T follicular helper cell (primary cell): ENCODE measurements around the gene TGFBR3L.
"Not testable (repeated sequence)": the region's sequence is repeated elsewhere in the genome, so short reads cannot be mapped to it uniquely, and the experiment has no call there.

Experiments
- DNase-seq: peaks from one replicate; pipeline ENCODE4 v3.0.0-alpha.2; 2020; ENCODE audit warnings: low read depth

The TGFBR3L gene

DNA sequence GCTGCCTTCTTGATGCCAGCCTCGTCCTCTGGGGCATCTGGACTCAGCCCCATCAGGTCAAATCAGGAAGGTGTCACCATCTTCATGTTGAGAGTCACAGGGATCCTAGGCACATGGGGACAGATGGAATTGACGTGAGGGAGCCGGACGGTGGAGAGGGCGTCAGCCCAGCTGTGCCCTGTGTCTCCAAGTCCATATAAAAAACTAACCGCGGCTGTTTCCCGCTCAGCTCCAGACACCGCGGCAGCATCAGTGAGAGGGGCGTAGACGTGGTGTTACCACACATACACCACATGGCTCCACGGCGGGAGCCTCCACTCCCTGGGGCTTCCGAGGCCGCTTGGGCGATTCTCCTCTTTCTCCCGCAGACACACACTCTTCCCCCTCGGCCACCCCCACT, 34.8 kb upstream of the TGFBR3L start:
- no peak for DNase-seq

DNA sequence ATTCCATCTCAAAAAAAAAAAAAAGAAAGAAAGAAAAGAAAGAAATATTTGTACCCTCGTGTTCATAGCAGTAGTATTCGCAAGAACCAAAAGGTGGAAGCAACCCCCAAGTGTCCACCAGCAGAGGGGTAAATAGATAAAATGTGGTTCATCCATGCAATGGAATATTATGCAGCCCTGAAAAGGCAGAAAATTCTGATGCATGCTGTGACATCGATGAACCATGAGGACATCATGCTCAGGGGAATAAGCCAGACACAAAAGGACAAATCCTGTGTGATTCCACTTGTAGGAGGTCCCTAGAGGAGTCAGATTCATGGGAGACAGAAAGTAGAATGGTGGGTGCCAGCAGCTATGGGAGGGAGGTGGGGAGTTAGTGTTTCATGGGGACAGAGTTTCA, 32.7 kb upstream of the TGFBR3L start:
- no peak for DNase-seq

DNA sequence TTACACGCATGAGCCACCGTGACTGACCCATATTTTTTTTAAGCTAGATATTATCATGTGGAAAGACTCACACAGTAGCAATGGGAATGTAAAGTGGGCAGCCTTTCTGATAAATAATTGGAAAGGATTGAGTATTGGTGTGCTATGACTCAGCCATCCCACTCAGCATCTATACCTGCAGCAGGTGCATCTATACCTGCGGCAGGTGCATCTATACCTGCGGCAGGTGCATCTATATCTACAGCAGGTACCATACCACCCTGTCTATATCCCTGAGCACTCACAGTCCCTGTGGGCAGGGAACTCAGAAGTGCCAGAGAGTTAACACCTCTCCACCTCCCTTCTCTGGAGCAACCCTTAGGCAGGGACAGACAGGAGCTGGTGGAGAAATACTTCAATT, 31.5 kb upstream of the TGFBR3L start:
- no peak for DNase-seq

DNA sequence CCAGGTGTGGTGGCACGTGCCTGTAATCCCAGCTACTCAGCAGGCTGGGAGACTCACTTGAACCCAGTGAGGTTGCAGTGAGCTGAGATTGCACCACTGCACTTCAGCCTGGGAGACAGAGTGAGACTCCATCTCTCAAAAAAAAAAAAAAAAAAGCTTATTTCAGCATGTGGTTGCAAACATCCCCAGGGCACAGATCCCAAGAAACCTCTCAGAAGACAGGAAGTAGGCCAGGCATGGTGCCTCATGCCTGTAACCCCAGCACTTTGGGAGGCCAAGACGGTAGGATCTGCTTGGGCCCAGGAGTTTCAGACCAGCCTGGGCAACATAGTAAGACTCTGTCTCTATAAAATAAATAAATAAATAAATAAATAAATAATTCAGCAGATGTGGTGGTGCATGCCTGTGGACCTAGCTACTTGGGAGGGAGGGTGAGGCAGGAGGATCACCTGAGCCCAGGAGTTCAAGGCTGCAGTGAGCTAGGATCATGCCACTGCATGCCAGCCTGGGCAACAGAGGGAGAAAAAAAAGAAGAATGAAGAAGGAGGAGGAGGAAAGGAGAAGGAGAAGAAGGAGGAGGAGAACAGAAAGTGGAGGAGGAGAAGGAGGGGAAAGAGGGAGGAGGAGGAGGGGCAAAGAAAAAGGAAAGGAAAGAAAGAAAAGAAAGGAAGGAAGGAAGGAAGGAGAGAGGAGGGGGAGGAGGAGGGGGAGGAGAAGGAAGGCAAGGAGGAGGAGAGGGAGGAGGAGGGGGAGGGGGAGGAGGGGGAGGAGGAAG, 30.6 kb upstream of the TGFBR3L start:
- DNase-seq = no peak

DNA sequence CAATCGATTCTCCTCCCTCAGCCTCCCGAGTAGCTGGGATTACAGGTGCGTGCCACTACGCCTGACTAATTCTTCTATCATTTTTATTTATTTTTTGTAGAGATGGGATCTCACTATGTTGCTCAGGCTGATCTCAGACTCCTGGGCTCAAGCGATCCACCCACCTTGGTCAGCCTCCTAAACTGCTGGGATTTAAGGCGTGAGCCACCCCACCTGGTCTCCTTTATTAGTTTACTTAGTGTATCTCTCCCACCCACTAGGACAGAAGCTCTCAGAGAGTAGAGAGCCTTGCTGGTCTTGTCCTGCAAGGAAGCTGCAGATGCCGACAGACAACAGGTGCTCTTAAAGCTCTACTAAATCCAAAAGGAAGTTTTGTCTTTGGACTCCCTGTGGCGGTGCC, 28.8 kb upstream of the TGFBR3L start:
- no peak for DNase-seq

DNA sequence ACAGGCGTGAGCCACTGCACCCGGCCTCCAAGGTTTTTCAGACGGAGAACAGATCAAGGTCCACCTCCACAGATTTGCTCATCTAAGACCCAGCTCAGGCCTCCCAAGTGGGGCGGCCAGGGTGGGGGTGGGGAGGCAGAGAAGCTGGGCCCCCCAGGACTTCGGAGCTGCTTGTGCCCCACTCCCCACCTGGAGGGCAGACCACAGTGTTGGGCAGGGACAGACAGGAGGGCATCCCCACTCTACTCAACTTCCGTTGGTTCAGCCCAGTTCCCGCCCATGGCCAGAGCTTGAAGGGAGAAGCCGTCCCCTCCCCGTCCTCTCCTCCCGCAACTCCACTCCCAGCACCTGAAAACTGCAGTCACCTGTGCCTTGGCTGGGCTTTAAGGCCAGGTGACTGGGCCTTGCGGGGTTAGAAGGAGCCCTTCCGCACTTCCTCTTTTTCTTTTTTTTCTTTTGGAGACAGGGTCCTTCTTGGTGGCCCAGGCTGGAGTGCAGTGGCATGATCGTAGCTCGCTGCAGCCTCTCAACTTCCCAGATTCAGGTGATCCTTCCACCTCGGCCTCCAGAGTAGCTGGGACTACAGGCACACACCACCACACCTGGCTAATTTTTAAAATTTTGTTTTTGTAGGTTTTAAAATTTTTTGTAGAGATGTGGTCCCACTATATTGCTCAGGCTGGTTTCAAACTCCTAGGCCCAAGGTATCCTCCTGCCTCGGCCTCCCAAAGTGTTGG, 27.1 kb upstream of the TGFBR3L start:
- DNase-seq = no peak

DNA sequence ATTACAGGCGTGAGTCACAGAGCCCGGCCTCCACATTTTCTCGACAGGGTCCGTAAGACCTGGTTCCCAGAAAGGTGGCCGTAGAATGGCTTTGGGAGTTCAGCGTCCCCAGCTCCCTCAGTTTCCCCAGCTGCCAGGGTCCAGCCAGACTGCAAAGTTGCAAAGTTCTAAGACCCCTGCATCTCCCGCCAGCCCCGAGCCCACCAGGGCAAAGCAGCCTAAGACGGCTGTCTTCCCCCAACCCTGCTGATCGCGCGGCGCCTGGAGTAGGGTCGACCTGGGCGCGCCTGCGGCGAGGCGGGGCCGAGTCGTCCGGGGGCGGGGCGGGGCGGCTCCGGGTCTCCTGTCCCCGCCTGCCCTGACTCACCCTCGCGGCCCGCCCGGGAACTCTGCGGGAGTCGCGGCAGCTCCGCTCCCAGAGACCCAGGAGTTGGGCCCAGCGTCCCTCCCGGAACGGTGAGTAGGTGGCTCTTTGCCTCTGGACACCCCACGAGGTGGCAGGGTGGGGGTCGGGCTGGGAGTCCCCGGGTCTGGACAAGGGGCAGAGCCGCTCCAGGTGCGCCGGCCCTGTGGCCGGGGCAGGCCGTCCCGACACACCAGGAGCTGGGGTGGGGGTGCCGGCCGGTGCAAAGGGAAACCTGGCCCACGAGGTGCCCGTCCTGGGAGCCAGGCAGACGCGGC, 26.3 kb upstream of the TGFBR3L start, which contains the start of gene LRRC8E:
LRRC8E (plus strand) TSS at position 366 of the 681 bp plus-strand sequence. CDS start 7,094 bp downstream, outside the sequence.
- DNase-seq = no peak

DNA sequence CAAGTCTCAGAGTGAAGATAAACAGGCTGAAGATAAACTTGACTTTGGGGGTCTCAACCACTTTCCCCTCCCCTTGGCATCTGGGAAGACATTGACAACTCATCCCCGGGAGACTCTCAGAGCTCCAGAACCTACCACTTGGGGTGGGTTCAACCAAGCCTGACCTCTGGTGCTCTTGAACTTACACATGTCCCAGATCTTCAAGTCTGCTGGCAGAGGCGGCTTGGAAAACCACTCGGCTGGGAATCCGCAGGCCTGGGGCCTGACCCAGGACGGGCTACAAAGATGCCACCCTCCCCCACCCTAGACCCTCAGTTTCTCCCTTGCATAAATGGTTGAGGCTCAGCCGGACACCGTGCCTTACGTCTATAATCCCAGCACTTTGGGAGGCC, 25.8 kb upstream of the TGFBR3L start:
- no peak for DNase-seq

DNA sequence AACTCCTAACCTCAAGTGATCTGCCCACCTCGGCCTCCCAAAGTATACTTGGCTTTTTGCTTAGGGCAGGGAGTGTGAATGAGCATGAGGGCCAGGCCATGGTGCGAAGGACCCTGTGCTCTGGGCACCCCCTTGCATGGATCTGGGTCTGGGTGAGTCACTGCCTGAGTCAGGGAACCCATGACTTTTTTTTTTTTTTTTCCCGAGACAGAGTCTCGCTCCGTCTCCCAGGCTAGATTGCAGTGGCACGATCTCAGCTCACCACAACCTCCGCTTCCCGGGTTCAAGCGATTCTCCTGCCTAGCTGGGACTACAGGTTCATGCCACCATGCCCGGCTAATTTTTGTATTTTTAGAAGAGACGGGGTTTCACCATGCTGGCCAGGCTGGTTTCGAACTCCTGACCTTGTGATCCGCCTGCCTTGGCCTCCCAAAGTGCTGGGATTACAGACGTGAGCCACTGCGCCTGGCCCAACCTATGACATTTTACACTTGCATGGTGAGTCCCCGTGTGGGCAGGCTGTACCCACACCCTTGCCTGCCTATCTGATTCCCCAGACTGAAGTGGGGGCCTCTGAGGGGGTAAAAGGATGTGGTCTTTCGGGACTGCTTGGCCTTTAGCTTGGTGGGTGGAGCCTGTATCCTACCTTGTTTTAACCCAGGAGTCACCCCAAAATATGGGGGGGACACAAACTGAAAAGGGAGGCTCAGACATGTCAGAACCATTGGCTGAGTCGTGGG, 21.1 kb upstream of the TGFBR3L start:
- DNase-seq = not testable (repeated sequence)

DNA sequence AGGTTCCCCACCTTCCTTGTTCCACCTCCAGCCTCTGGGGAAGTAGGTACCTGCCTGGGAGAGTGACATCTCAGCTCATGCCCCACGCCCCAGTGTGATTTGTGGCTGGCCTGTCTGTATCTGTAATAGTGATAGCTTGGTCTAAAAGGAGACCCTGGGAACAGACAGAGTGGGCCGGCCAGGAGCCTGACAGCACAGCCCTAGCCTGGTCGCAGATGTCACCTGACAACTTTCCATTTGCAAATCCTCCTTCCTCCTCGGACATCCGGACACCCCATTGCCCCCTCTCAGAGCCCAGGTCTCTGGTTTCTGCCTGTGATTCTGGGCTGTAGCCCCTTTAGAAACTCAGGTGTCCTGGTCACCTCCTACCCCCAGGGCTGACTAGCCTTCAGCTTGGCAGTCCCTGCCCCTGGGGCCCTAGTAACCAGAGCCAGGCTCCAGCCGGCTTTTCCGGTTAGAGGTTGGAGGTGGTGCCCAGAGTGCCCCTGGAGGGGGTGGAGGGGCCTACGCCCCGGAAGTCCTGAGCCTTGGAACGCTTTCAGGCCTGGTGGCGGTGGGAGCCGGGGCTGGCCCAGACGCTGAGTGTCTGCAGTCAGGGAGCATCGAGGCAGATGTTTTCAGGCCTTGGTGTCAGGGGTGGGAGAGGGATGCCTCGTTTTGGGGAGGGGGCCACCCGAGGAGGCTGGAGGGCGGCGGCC, 19.9 kb upstream of the TGFBR3L start:
- DNase-seq = no peak

DNA sequence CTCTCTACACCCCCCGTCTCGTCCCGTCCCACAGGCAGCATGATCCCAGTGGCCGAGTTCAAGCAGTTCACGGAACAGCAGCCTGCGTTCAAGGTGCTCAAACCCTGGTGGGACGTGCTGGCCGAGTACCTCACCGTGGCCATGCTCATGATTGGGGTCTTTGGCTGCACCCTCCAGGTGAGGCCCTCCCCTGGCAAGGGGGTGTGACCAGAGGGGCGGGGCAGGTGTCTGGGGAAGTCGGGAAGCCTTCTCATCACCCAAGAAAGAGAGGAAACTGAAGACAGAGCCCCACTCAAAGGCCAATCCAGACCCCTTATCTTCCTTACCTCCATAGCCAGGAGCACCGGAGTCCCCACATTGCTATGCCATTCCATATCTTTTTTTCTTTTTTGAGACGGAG, 19.1 kb upstream of the TGFBR3L start:
- no peak for DNase-seq

DNA sequence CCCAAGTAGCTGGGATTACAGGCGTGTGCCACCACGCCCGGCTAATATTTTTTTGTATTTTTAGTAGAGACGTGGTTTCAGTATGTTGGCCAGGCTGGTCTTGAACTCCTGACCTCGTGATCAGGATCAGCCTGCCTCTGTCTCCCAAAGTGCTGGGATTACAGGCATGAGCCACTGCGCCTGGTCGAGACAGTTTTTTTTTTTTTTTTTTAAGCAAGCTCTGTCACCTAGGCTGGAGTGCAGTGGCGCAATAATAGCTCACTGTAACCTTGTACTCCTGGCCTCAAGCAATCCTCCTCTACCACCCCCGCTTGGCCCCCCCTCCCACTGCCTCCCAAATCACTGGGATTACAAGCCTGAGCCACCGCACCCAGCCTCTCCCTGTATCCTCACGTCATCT, 17.3 kb upstream of the TGFBR3L start:
- DNase-seq = no peak

DNA sequence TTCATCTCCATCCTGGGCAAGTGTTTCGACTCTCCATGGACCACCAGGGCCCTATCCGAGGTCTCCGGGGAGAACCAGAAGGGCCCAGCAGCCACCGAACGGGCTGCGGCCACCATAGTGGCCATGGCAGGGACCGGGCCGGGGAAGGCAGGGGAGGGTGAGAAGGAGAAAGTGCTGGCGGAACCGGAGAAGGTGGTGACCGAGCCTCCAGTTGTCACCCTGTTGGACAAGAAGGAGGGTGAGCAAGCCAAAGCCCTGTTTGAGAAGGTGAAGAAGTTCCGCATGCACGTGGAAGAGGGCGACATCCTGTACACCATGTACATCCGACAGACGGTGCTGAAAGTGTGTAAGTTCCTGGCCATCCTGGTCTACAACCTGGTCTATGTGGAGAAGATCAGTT, 15.7 kb upstream of the TGFBR3L start:
- DNase-seq = no peak

DNA sequence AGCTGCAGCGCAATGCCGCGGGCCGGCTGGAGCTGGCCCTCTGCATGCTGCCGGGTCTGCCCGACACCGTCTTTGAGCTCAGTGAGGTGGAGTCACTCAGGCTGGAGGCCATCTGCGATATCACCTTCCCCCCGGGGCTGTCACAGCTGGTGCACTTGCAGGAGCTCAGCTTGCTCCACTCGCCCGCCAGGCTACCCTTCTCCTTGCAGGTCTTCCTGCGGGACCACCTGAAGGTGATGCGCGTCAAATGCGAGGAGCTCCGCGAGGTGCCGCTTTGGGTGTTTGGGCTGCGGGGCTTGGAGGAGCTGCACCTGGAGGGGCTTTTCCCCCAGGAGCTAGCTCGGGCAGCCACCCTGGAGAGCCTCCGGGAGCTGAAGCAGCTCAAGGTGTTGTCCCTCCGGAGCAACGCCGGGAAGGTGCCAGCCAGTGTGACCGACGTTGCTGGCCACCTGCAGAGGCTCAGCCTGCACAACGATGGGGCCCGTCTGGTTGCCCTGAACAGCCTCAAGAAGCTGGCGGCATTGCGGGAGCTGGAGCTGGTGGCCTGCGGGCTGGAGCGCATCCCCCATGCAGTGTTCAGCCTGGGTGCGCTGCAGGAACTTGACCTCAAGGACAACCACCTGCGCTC, 14.8 kb upstream of the TGFBR3L start:
- DNase-seq = no peak

DNA sequence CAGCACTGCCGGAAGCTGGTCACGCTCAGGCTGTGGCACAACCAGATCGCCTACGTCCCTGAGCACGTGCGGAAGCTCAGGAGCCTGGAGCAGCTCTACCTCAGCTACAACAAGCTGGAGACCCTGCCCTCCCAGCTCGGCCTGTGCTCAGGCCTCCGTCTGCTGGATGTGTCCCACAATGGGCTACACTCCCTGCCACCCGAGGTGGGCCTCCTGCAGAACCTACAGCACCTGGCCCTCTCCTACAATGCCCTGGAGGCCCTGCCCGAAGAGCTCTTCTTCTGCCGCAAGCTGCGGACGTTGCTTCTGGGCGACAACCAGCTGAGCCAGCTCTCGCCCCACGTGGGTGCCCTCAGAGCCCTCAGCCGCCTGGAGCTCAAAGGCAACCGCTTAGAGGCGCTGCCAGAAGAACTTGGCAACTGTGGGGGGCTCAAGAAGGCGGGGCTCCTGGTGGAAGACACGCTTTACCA, 14.2 kb upstream of the TGFBR3L start:
- DNase-seq = no peak

DNA sequence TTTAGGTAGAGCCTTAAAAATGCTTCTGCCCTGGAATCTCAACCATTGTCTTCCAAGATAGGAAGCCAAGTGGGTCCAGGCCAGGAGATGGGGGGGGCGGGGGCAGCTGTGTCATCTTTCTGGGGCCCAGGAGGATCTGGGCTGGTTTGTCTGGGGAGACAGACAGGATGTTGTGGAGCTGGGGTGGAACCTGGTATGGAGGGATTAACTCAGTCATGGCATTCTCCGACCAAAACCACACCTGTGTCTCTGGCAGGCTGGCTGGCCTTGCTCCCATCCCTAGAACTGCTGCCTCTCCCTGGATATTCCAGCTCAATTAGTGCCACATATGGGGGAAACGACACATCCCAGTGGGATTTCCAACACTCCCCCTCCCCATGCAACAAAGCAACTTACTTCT, 13.7 kb upstream of the TGFBR3L start:
- no peak for DNase-seq

DNA sequence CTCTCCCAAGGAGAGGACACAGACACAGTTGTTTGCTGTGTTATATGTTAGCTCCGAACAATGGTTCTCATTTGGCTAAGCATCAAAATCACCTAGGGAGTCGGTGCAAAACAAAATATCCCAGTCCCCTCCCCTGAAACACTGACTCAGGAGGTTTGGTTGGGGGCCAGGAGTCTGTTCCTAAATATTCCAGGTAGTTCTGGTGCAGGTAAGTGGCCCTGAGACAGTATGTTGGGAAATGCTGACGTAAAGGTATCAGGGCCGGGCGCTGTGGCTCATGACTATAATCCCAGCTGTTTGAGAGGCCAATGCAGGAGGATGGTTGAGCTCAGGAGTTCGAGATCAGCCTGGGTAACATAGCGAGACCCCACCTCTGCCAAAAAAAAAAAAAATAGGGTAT, 13.3 kb upstream of the TGFBR3L start:
- DNase-seq = no peak

DNA sequence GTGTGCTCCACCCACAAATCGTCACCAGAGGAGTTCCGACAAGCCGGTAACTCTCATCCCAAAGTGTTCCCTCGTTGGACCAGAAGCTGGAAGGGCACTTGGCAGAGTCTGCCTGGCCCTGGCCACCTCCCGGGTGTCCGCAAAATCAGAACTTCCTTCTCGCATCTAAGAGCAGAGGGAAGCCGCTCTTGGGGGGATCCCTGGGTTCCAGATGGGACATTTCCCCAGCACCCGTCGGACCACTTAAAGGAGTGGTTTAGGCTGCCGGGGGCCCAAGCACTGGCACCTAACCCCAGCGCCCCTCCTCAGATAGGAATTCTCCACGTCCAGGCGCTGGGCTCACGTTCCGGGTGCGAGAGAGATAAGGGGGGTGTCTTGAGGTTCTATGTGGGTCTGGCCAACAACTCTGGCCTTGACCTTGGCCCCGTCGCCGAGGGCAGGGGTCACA, 11.8 kb upstream of the TGFBR3L start:
- DNase-seq = no peak

DNA sequence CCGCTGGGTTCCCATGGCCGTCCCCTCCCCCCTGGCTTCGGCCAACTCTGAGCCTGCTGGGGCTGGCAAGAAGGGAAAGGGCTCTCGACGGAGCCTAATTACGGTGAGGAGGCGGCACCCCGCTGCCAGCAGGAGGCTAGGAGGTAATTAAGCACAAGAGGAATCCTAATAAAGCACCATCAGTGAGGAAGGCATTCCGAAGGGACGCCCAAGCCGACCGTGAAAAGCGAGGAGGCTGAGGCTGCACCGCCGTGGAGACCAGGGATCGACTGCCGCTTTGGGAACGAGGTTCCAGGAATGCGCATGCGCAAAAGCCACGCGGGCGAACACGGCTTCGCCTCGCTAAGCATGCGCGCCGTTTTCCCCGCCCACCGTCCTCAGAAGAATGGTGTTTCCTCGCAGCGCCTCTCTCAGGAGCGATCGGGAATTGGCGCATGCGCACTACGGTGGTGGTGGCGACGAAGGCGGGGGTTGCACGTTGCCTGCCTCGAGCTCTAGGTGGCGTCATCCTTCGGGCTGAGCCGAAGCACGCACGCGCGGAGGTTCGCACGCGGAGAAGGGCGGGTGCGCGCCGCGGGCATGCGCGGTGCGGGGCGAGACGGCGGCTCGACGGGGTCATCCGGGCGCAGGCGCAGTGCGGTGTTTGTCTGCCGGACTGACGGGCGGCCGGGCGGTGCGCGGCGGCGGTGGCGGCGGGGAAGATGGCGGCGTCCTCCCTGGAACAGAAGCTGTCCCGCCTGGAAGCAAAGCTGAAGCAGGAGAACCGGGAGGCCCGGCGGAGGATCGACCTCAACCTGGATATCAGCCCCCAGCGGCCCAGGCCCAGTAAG, 11.2 kb upstream of the TGFBR3L start, which contains the start of gene MAP2K7:
MAP2K7 (plus strand) TSS at position 634 of the 830 bp plus-strand sequence; CDS start at position 702, 68 bp downstream.
- DNase-seq = peak; percentile 100
